Caco-2 (cell line): ENCODE data around the gene RAB4B. TPM values are rescaled to one million over a fixed set of nuclear protein-coding genes. Genes with fewer than 3 reads are reported as not detected.

ENCODE experiments used
- BruUV-seq: library from RNA; stranded (reverse); fragments of 400-500 nt; replicated peaks from 2 replicates; lab custom pipeline; 2021; lab: Mats Ljungman, UMichigan
- CTCF ChIA-PET: fragments of 300-600 bp; sonication (Branson Sonifier 250); formaldehyde crosslinking; loops from one replicate; lab custom pipeline; 2022; ENCODE audit warnings: antibody characterized with exemption; lab: Charles Lee
- POLR2A ChIA-PET: fragments of 300-600 bp; sonication (Branson Sonifier 250); formaldehyde crosslinking; loops from one replicate; lab custom pipeline; 2022; ENCODE audit warnings: antibody characterized with exemption; lab: Charles Lee
- DNase-seq, 2 experiments: peaks; one replicate each; pipeline versions ENCODE4 v3.0.0 to v3.0.0-alpha.2; 2020 to 2022
- H3K27me3 ChIP-seq: replicated peaks from 2 replicates; pipeline ENCODE4 v1.6.0; 2011; ENCODE audit warnings: low read length; ENCODE audit not compliant: control insufficient read depth, insufficient read depth
- H3K36me3 ChIP-seq: 2 replicates; pipeline ENCODE4 v1.5.1; 2011; ENCODE audit warnings: low read length; ENCODE audit not compliant: control insufficient read depth, insufficient read depth
- H3K4me1 ChIP-seq: fragments of 250-450 bp; sonication (Bioruptor Pico); 2 replicates; pipeline ENCODE4 v1.5.1; 2020; ENCODE audit warnings: mild to moderate bottlenecking
- H3K4me3 ChIP-seq: 2 replicates; pipeline ENCODE4 v1.5.1; 2011; ENCODE audit warnings: low read depth, mild to moderate bottlenecking, control low read depth, low read length
- H3K9me3 ChIP-seq: fragments of 250-450 bp; sonication (Bioruptor Pico); 2 replicates; pipeline ENCODE4 v1.5.1; 2020; ENCODE audit warnings: mild to moderate bottlenecking, moderate library complexity
- H3K27ac Mint-ChIP-seq: one replicate; pipeline ENCODE4 v1.8.0; 2022; ENCODE audit warnings: mixed read lengths; ENCODE audit not compliant: unreplicated experiment
- H3K27me3 Mint-ChIP-seq: one replicate; pipeline ENCODE4 v1.8.0; 2022; ENCODE audit warnings: mixed read lengths; ENCODE audit not compliant: insufficient read depth, unreplicated experiment
- H3K36me3 Mint-ChIP-seq: one replicate; pipeline ENCODE4 v1.8.0; 2022; ENCODE audit warnings: mild to moderate bottlenecking, mixed read lengths; ENCODE audit not compliant: insufficient read depth, unreplicated experiment
- H3K4me1 Mint-ChIP-seq: one replicate; pipeline ENCODE4 v1.8.0; 2022; ENCODE audit warnings: low read depth, mixed read lengths; ENCODE audit not compliant: unreplicated experiment
- H3K4me3 Mint-ChIP-seq: one replicate; pipeline ENCODE4 v1.8.0; 2022; ENCODE audit warnings: mild to moderate bottlenecking, moderate library complexity, mixed read lengths; ENCODE audit not compliant: unreplicated experiment
- H3K9me3 Mint-ChIP-seq: one replicate; pipeline ENCODE4 v1.8.0; 2022; ENCODE audit warnings: mixed read lengths; ENCODE audit not compliant: unreplicated experiment
- CTCF ChIP-seq, 2 experiments: fragments of 200-600 bp in 1 of 2; IDR thresholded peaks; 1 replicate in 1 of 2; 2 replicates in 1 of 2; pipeline versions ENCODE4 v1.5.1 to v1.8.0; 2011 to 2022; ENCODE audit warnings: antibody characterized with exemption in 1 of 2, control low read depth in 1 of 2, inconsistent platforms in 1 of 2, low read depth in 1 of 2, low read length in 1 of 2, mild to moderate bottlenecking in 1 of 2, moderate library complexity in 1 of 2; ENCODE audit not compliant: insufficient read depth in 1 of 2, severe bottlenecking in 1 of 2, unreplicated experiment in 1 of 2
- intact Hi-C: fragments of 100-400 bp; cut with micrococcal nuclease; formaldehyde crosslinking; loops from one replicate; pipeline ENCODE4 v1.10.0; 2022; ENCODE audit not compliant: unreplicated experiment
- total RNA-seq: library from RNA; stranded (reverse); gene quantifications from 2 replicates; pipeline ENCODE4 v1.2.3, GENCODE V29; 2022

Gene RAB4B
- total RNA-seq, 1 experiment from 2014 or later = 21.5 TPM

GRCh38 chr19:40742886-40743285 lies 35.2 kb upstream of the RAB4B start:
- Mint-ChIP-seq H3K27ac (no peak overlapping the region), H3K4me1 (peaks cover 14% of the 10 kb centered on the region), H3K36me3 (peaks cover 67% of the 10 kb centered on the region), H3K4me3 (no peak overlapping the region), H3K27me3 (no peaks in the 10 kb centered on the region), H3K9me3 (no peaks in the 10 kb centered on the region)
- intact Hi-C loops = no loop called here
- Histone ChIP-seq H3K4me3 (no peak overlapping the region), H3K9me3 (no peaks in the 10 kb centered on the region), H3K36me3 (peaks cover 1% of the 10 kb centered on the region; the same call in 1 of the 2 replicates), H3K27me3 (no peaks in the 10 kb centered on the region), H3K4me1 (peaks cover 20% of the 10 kb centered on the region)
- DNase-seq = no peak
- POLR2A ChIA-PET = interaction anchor here (0.6 kb wide), 1 partner anchor 10 kb away, joined by 5 read pairs; no protein-coding TSS in a partner anchor
- CTCF ChIA-PET = interaction anchor here (1.0 to 2.2 kb wide), 3 partner anchors 25 to 119 kb away, joined by 3 to 7 read pairs (median 3); no protein-coding TSS in a partner anchor
- no TSS peak for BruUV-seq
- TF ChIP-seq CTCF (IDR thresholded peaks at IDR 0.05; ENCODE audit: insufficient read depth in 1 of 2, low read depth in 1 of 2, low read length in 1 of 2, severe bottlenecking in 1 of 2, unreplicated experiment in 1 of 2) = no peak

- H3K36me3 Mint-ChIP-seq = peaks cover 61% of the 10 kb centered on the region
- Histone ChIP-seq H3K27me3 (no peaks in the 10 kb centered on the region), H3K36me3 (peaks cover 1% of the 10 kb centered on the region; the same call in 1 of the 2 replicates), H3K9me3 (no peaks in the 10 kb centered on the region), H3K4me1 (peaks cover 20% of the 10 kb centered on the region), H3K4me3 (no peak overlapping the region)
- no peaks in the 10 kb centered on the region for H3K27me3 Mint-ChIP-seq
- TF ChIP-seq CTCF (IDR thresholded peaks at IDR 0.05; ENCODE audit: insufficient read depth in 1 of 2, low read depth in 1 of 2, low read length in 1 of 2, severe bottlenecking in 1 of 2, unreplicated experiment in 1 of 2) = no peak
- POLR2A ChIA-PET = interaction anchor here (0.7 to 0.9 kb wide), 2 partner anchors 34 to 54 kb away, joined by 4 to 5 read pairs; partner anchors contain the start of gene NUMBL
- CTCF ChIA-PET = interaction anchor here (0.6 to 1.0 kb wide), 2 partner anchors 13 to 118 kb away, joined by 3 to 6 read pairs; no protein-coding TSS in a partner anchor
- peak overlapping the region; percentile 86 for H3K27ac Mint-ChIP-seq
- H3K4me3 Mint-ChIP-seq = no peak overlapping the region
- H3K9me3 Mint-ChIP-seq = no peaks in the 10 kb centered on the region
- H3K4me1 Mint-ChIP-seq = peaks cover 14% of the 10 kb centered on the region
- no peak for DNase-seq
- intact Hi-C loops = no loop called here
- BruUV-seq = no TSS peak
Measured at GRCh38 chr19:40743926-40744325, 34.1 kb upstream of the RAB4B start.

GRCh38 chr19:40744554-40745401 lies 33.3 kb upstream of the RAB4B start:
- ChIA-PET CTCF (interaction anchor here (0.8 to 1.1 kb wide), 5 partner anchors 33 to 141 kb away, joined by 3 to 8 read pairs (median 3); partner anchors contain the start of gene RAB4B), POLR2A (interaction anchor here (0.6 to 1.9 kb wide), 5 partner anchors 9 to 428 kb away, joined by 3 to 10 read pairs (median 5); partner anchors contain the start of genes EGLN2, NUMBL and RAB4B)
- Histone ChIP-seq H3K4me3 (no peak overlapping the region), H3K4me1 (peaks cover 27% of the 10 kb centered on the region), H3K27me3 (no peaks in the 10 kb centered on the region), H3K36me3 (peaks cover 1% of the 10 kb centered on the region; the same call in 1 of the 2 replicates), H3K9me3 (no peaks in the 10 kb centered on the region)
- Mint-ChIP-seq H3K27me3 (no peaks in the 10 kb centered on the region), H3K9me3 (no peaks in the 10 kb centered on the region), H3K27ac (peak overlapping the region; percentile 86), H3K4me1 (peaks cover 16% of the 10 kb centered on the region), H3K36me3 (peaks cover 62% of the 10 kb centered on the region), H3K4me3 (peak overlapping the region; percentile 30)
- DNase-seq = peak; percentile 75
- intact Hi-C loops = no loop called here
- BruUV-seq = no TSS peak
- peak; percentile 37 to 41 for TF ChIP-seq CTCF (IDR thresholded peaks at IDR 0.05; ENCODE audit: insufficient read depth in 1 of 2, low read depth in 1 of 2, low read length in 1 of 2, severe bottlenecking in 1 of 2, unreplicated experiment in 1 of 2)
